ENCODE measurements around the gene NUDT19.

Gene NUDT19

DNA sequence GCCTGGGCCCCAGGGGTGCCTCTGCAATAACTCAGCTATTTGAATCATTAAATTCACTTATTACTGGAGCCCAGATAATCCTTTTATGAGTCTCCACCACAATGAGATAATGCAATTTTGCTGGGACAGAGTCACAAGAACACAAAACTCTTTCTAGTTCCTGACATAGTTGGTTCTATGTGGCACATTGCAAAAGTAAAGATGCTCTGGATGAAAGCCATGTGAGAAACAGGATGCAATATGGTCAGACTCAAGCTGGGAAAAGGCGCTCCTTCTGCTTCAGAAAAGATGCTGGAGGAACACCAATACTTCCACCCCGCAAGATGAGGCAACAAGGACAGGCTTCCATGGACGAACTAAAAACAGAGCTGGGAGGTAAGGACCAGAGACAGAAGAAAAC is 22.3 kb upstream of the NUDT19 start:
- no peak for TF ChIP-seq ZFX (IDR thresholded peaks at IDR 0.05)
- TF ChIP-seq CTCF (conservative IDR thresholded peaks at IDR 0.05), result no peak
- peak overlapping the region; percentile 49 for H3K27ac ChIP-seq

DNA sequence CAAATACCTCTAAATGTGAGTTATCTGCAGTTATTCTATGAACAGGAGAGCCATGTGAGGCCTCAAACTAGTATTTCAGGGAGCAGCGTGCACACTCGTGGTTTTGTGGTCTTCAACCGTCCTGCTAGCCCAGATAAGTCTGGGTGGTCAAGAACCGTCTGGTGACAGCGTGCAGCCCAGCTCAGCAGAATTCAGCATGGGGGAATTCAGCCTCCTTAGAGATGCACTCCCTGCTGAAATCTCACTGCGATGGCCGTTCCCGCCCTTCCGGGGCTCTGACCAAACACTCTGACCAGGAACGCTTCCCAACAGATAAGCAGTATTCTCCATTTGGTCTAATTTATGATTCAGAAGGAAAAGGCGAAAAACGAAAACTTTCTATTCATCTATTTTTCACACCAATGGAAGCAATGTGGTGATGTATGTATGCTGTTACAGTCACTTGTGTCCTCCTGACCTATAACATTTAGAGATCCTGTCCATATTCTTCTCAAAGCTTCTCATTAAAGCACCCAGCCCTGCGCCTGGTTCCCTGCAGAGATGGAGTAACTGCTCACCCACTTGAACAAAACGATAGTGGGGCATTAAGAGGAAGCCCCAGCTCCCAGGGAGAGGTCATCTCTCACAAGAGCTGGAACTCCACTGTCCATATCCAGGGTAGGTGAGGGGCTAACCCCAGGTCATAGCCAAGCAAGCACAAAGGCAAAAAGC is 19.6 kb upstream of the NUDT19 start:
- TF ChIP-seq CTCF (conservative IDR thresholded peaks at IDR 0.05), result no peak
- no peak for TF ChIP-seq ZFX (IDR thresholded peaks at IDR 0.05)
- no peak overlapping the region for H3K27ac ChIP-seq

DNA sequence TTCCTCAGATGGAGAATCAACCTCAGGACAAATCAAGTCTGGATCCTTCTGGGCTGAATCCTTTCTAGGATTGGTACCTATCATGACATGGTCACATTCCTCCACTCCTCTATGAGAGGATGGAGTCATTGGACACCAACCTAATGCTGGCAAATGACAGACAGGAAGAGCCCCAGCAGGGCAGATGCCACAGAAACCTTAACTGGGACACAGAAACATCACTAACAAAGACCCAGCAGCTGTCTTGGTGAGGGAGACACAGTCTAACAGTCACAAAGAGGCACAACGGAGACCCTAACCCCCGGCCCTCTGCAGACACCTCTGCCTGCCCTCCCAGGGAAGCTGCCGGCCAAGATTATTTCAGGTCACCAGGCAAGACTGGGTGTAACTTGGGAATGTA is 18.8 kb upstream of the NUDT19 start:
- no peak overlapping the region for H3K27ac ChIP-seq
- TF ChIP-seq ZFX (IDR thresholded peaks at IDR 0.05) (no peak), CTCF (conservative IDR thresholded peaks at IDR 0.05) (no peak)

GRCh38 chr19:32673573-32673972 is 18.0 kb upstream of the NUDT19 start:
- TF ChIP-seq ZFX (IDR thresholded peaks at IDR 0.05), result no peak
- no peak for TF ChIP-seq CTCF (conservative IDR thresholded peaks at IDR 0.05)
- H3K27ac ChIP-seq, result no peak overlapping the region

- peak overlapping the region; percentile 84 for H3K27ac ChIP-seq
- no peak for TF ChIP-seq CTCF (conservative IDR thresholded peaks at IDR 0.05)
- peak; percentile 28; the same call in 1 of the 2 replicates for TF ChIP-seq ZFX (IDR thresholded peaks at IDR 0.05)
These were observed 17.3 kb upstream of the NUDT19 start for GRCh38 chr19:32674153-32674930.

- peak within 1 kb of the TSS; percentile 84 for H3K27ac ChIP-seq
- TF ChIP-seq CTCF (conservative IDR thresholded peaks at IDR 0.05) (no peak; the same call in 1 of the 2 replicates), ZFX (IDR thresholded peaks at IDR 0.05) (no peak)
These were observed 16.5 kb upstream of the NUDT19 start, which contains the start of gene ANKRD27 for GRCh38 chr19:32674931-32675719. TSS of gene ANKRD27 (minus strand) at chr19:32675180. CDS start at chr19:32659015, 16,165 bp downstream.
